Endothelial cell of umbilical vein (primary cell): ENCODE results near the gene CCR5AS.

Experiments used
- BruUV-seq: library from RNA; stranded (reverse); fragments of 400-500 nt; replicated peaks from 2 replicates; lab custom pipeline; 2021; lab: Mats Ljungman, UMichigan
- CTCF ChIA-PET: fragments of 300-600, 350-600 bp; sonication (Branson Sonifier 250); formaldehyde crosslinking; loops from one replicate; lab custom pipeline; 2021; ENCODE audit warnings: antibody characterized with exemption, inconsistent platforms; lab: Charles Lee
- POLR2A ChIA-PET: fragments of 300-600, 350-600 bp; sonication (Branson Sonifier 250); formaldehyde crosslinking; loops from one replicate; lab custom pipeline; 2021; ENCODE audit warnings: antibody characterized with exemption, inconsistent platforms; lab: Charles Lee
- DNase-seq: peaks from one replicate; pipeline ENCODE4 v3.0.0-alpha.2; 2011; ENCODE audit warnings: low read depth, low spot score
- FAIRE-seq: peaks from 2 replicates; lab custom pipeline; 2011; peaks lifted over from hg19 to GRCh38; lab: Jason Lieb, UNC
- H2AFZ ChIP-seq: 2 replicates; pipeline ENCODE4 v1.6.0; 2012; ENCODE audit warnings: low read depth, low read length, control low read depth, inconsistent platforms
- H3K27ac ChIP-seq: 2 replicates; pipeline ENCODE4 v1.5.1; 2011; ENCODE audit warnings: low read depth, mild to moderate bottlenecking, control low read depth, low read length, moderate library complexity; ENCODE audit not compliant: insufficient read depth
- H3K27me3 ChIP-seq, 2 experiments: 2 replicates each; pipeline versions ENCODE4 v1.6.0 to v1.6.1; 2011; ENCODE audit warnings: low read length in 2 of 2, mixed read lengths in 1 of 2; ENCODE audit not compliant: control insufficient read depth in 2 of 2, insufficient read depth in 2 of 2
- H3K36me3 ChIP-seq, 2 experiments: 2 replicates in 1 of 2; 3 replicates in 1 of 2; pipeline ENCODE4 v1.5.1; 2011; ENCODE audit warnings: low read length in 2 of 2, mild to moderate bottlenecking in 1 of 2, moderate library complexity in 1 of 2; ENCODE audit not compliant: control insufficient read depth in 2 of 2, insufficient read depth in 2 of 2; ENCODE audit errors: extremely low read depth in 1 of 2
- H3K4me1 ChIP-seq: 3 replicates; pipeline ENCODE4 v1.5.1; 2011; ENCODE audit warnings: mild to moderate bottlenecking, low read length; ENCODE audit not compliant: control insufficient read depth, insufficient read depth; ENCODE audit errors: extremely low read depth
- H3K4me2 ChIP-seq: 2 replicates; pipeline ENCODE4 v1.6.1; 2011; ENCODE audit warnings: low read length, control low read depth, mixed read lengths; ENCODE audit not compliant: insufficient read depth
- H3K4me3 ChIP-seq, 3 experiments: fragments of 200-600 bp in 1 of 3; sonication (generic), shearing (Covaris generic) in 1 of 3; replicated peaks in 1 of 3; 2 replicates each; pipeline ENCODE4 v1.5.1; 2011 to 2016; ENCODE audit warnings: control low read depth in 3 of 3, low read length in 3 of 3, mild to moderate bottlenecking in 2 of 3, inconsistent platforms in 1 of 3, low read depth in 1 of 3, moderate library complexity in 1 of 3; ENCODE audit not compliant: insufficient read depth in 1 of 3
- H3K79me2 ChIP-seq: 2 replicates; pipeline ENCODE4 v1.6.0; 2012; ENCODE audit warnings: low read length, inconsistent platforms; ENCODE audit not compliant: control insufficient read depth, insufficient read depth
- H3K9ac ChIP-seq: replicated peaks from 2 replicates; pipeline ENCODE3; 2011; ENCODE audit warnings: low read length, control low read depth; ENCODE audit not compliant: insufficient read depth; ENCODE audit errors: extremely low read depth
- H3K9me1 ChIP-seq: replicated peaks from 3 replicates; pipeline ENCODE4 v1.6.0; 2011; ENCODE audit warnings: mild to moderate bottlenecking, low read length; ENCODE audit not compliant: control insufficient read depth, insufficient read depth; ENCODE audit errors: extremely low read depth
- H3K9me3 ChIP-seq: replicated peaks from 2 replicates; pipeline ENCODE4 v1.5.1; 2012; ENCODE audit warnings: low read length, inconsistent platforms; ENCODE audit not compliant: control insufficient read depth, insufficient read depth
- H4K20me1 ChIP-seq: replicated peaks from 2 replicates; pipeline ENCODE3; 2011; ENCODE audit warnings: mild to moderate bottlenecking, low read length; ENCODE audit not compliant: control insufficient read depth, insufficient read depth; ENCODE audit errors: extremely low read depth
- EZH2 ChIP-seq: IDR thresholded peaks from 2 replicates; pipeline ENCODE4 v1.6.1; 2012; ENCODE audit warnings: borderline replicate concordance, low read depth, mild to moderate bottlenecking, moderate library complexity, low read length, inconsistent platforms; ENCODE audit not compliant: severe bottlenecking
- FOS ChIP-seq: IDR thresholded peaks from 2 replicates; pipeline ENCODE4 v1.6.1; 2011; ENCODE audit warnings: mild to moderate bottlenecking, low read length, moderate library complexity, borderline replicate concordance; ENCODE audit not compliant: insufficient read depth
- GATA2 ChIP-seq: IDR thresholded peaks from 2 replicates; pipeline ENCODE4 v1.7.0; 2011; ENCODE audit warnings: low read depth, mild to moderate bottlenecking, moderate library complexity, mixed read lengths, low read length; ENCODE audit not compliant: insufficient read length, insufficient read depth
- MYC ChIP-seq: IDR thresholded peaks from one replicate; pipeline ENCODE4 v1.6.1; 2011; ENCODE audit warnings: mild to moderate bottlenecking, low read depth, low read length
- POLR2A ChIP-seq: IDR thresholded peaks from 2 replicates; pipeline ENCODE4 v1.6.1; 2012; ENCODE audit warnings: low read depth, mild to moderate bottlenecking, control low read depth, low read length
- POLR2AphosphoS5 ChIP-seq: IDR thresholded peaks from 2 replicates; pipeline ENCODE4 v1.6.1; 2012; ENCODE audit warnings: low read depth, mild to moderate bottlenecking, control low read depth, low read length, moderate library complexity; ENCODE audit not compliant: insufficient read depth
- dilution Hi-C: fragments of 300-500 bp; cut with MboI; formaldehyde crosslinking; loops from one replicate; pipeline ENCODE4 v1.15.0; 2019; ENCODE audit warnings: low sequenced_read_pairs; ENCODE audit not compliant: extremely low pct_ligation_motif_present
- intact Hi-C: fragments of 100-400 bp; cut with micrococcal nuclease; formaldehyde crosslinking; loops from one replicate; pipeline ENCODE4 v1.10.0; 2022
- TF ChIP-seq, protein P1 (sequence below), 2 donors: IDR thresholded peaks; 1 replicate in 1 of 2; 2 replicates in 1 of 2; pipeline ENCODE4 v1.5.1; 2011; ENCODE audit warnings: low read length in 2 of 2, mild to moderate bottlenecking in 2 of 2, moderate library complexity in 2 of 2, control low read depth in 1 of 2, inconsistent platforms in 1 of 2, low read depth in 1 of 2; ENCODE audit not compliant: insufficient read depth in 1 of 2; ENCODE audit errors: extremely low read depth in 1 of 2
- TF ChIP-seq, protein P2 (sequence below): IDR thresholded peaks from 2 replicates; pipeline ENCODE4 v1.6.1; 2011; ENCODE audit not compliant: insufficient read depth, insufficient read length

The CCR5AS gene

DNA sequence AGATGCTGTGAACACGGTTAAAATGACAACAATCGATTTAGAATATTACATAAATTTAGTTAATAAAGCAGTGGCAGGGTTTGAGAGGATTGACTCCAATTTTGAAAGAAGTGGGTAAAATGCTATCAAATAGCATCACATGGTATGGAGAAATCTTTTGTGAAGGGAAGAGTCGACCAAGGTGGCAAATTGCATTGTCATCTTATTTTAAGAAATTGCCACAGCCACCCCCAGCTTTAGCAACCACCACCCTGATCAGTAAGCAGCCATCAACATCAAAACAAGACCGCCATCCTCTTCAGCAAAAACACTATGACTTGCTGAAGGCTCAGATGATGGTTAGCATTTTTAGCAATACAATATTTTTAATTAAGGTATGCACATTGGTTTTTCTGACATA is 41.8 kb downstream of the CCR5AS start:
- no peak for TF ChIP-seq POLR2A
- TF ChIP-seq FOS: no peak
- no peak for TF ChIP-seq MYC
- TF ChIP-seq, protein P1, sequence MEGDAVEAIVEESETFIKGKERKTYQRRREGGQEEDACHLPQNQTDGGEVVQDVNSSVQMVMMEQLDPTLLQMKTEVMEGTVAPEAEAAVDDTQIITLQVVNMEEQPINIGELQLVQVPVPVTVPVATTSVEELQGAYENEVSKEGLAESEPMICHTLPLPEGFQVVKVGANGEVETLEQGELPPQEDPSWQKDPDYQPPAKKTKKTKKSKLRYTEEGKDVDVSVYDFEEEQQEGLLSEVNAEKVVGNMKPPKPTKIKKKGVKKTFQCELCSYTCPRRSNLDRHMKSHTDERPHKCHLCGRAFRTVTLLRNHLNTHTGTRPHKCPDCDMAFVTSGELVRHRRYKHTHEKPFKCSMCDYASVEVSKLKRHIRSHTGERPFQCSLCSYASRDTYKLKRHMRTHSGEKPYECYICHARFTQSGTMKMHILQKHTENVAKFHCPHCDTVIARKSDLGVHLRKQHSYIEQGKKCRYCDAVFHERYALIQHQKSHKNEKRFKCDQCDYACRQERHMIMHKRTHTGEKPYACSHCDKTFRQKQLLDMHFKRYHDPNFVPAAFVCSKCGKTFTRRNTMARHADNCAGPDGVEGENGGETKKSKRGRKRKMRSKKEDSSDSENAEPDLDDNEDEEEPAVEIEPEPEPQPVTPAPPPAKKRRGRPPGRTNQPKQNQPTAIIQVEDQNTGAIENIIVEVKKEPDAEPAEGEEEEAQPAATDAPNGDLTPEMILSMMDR (IDR thresholded peaks at IDR 0.05; ENCODE audit: extremely low read depth in 1 of 2, insufficient read depth in 1 of 2, low read depth in 1 of 2, low read length in 2 of 2): no peak
- TF ChIP-seq, protein P2, sequence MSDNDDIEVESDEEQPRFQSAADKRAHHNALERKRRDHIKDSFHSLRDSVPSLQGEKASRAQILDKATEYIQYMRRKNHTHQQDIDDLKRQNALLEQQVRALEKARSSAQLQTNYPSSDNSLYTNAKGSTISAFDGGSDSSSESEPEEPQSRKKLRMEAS: no peak
- no peak for TF ChIP-seq EZH2
- TF ChIP-seq GATA2: no peak
- TF ChIP-seq POLR2AphosphoS5: no peak
- Histone ChIP-seq H2AFZ (no peak overlapping the region), H3K4me1 (no peaks in the 10 kb centered on the region), H3K27ac (no peak overlapping the region), H3K9ac (no peak overlapping the region), H3K9me1 (no peaks in the 10 kb centered on the region), H3K27me3 (peaks cover 8 to 13% of the 10 kb centered on the region in 2 experiments), H4K20me1 (no peaks in the 10 kb centered on the region), H3K79me2 (no peaks in the 10 kb centered on the region), H3K4me3 (no peak overlapping the region), H3K4me2 (no peak overlapping the region), H3K36me3 (no peaks in the 10 kb centered on the region), H3K9me3 (no peaks in the 10 kb centered on the region)
- ChIA-PET POLR2A (no interaction called here), CTCF (interaction anchor here (1.2 to 2.1 kb wide), 3 partner anchors 13 to 89 kb away, joined by 4 to 8 read pairs (median 5); no protein-coding TSS in a partner anchor)
- FAIRE-seq: no peak
- dilution Hi-C loops (no loop called here), intact Hi-C loops (no loop called here)
- no TSS peak for BruUV-seq
- no peak for DNase-seq
